ENCODE measurements around the gene HOMEZ. TPM values are rescaled to one million over a fixed set of nuclear protein-coding genes. Genes with fewer than 3 reads are reported as not detected.

HOMEZ gene
- total and polyA plus RNA-seq, 2 of the 8 experiments (the other 6 are each of a cell fraction or from before 2014, with no cell fraction given): 9.1 to 15.9 TPM

DNA sequence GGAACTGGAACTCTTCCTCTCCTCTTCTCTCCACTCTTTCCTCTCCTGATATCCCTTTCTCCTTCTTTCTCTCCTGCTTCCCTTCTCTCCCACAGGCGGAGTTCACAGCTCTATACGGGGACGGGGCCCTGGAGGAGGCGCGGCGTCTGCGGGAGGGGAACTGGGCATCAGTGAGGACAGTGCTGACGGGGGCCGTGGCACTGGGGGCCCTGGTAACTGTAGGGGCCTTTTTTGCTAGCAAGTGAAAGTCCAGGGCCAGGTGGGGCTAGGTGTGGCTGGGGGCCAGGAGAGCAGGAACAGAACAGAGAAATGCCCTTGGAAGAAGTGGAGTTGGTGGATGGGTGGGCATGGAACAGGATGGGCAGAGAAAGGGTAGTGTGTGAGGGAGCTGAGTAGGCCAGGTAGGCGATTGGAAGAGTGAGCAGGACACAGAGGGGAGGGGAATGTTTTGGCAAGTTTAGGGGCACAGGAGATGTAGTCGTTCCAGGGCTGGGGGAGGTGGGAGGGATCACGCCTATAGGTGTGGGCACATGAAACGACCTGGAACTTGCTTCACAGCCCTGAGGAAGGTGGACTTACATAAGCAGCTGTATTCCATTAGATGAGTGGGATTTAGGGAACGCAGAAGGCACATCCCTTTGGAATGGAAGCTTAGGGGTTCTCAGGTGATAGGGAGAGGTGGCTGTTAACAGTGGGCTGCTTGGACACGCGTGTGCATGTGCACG is 23.0 kb upstream of the HOMEZ start:
- no peak overlapping the region for H3K27ac ChIP-seq (ENCODE audit: low read depth, low read length)

More for the DNA sequence above, 23.0 kb upstream of the HOMEZ start:
- TF ChIP-seq SIX5 (IDR thresholded peaks at IDR 0.05; ENCODE audit: low read depth, low read length) (no peak), RBBP5 (IDR thresholded peaks at IDR 0.05; ENCODE audit: borderline replicate concordance, low read depth, low read length) (no peak), SP2 (IDR thresholded peaks at IDR 0.05; ENCODE audit: low read length) (no peak)
- Histone ChIP-seq H2BK120ac (replicated peaks; ENCODE audit: low read depth, low read length) (no peak overlapping the region), H3K4ac (replicated peaks; ENCODE audit: insufficient read length, low read depth, low read length) (no peak overlapping the region), H2BK12ac (ENCODE audit: low read depth, low read length) (no peak overlapping the region), H4K5ac (ENCODE audit: insufficient read length, low read depth, low read length) (no peak overlapping the region), H3K4me2 (ENCODE audit: insufficient read depth in 1 of 2, low read depth in 2 of 2, low read length in 2 of 2) (no peak overlapping the region), H3K79me2 (ENCODE audit: control insufficient read depth in 1 of 2, insufficient read depth in 2 of 2, low read length in 2 of 2) (peaks cover 0 to 2% of the 10 kb centered on the region in 2 experiments; a peak in 1 of 4 replicates), H3K4me1 (replicated peaks in 1 of 4; ENCODE audit: control insufficient read depth in 3 of 4, insufficient read depth in 4 of 4, low read length in 3 of 4) (no peaks in the 10 kb centered on the region; a peak in 1 of 7 replicates), H3K27me3 (replicated peaks in 1 of 4; ENCODE audit: control insufficient read depth in 3 of 4, extremely low read depth in 1 of 4, insufficient read depth in 3 of 4, low read length in 3 of 4) (peaks cover 0 to 6% (median under 1%) of the 10 kb centered on the region in 4 experiments; a peak in 3 of 7 replicates), H3K23ac (ENCODE audit: insufficient read length) (no peak overlapping the region), H4K20me1 (replicated peaks in 1 of 2; ENCODE audit: control insufficient read depth in 1 of 2, insufficient read depth in 2 of 2, low read length in 2 of 2) (peaks cover 0 to 5% of the 10 kb centered on the region in 2 experiments), H2AK5ac (ENCODE audit: low read depth, low read length) (no peak overlapping the region), H3K9me3 (ENCODE audit: insufficient read depth in 2 of 2, low read depth in 1 of 2, low read length in 1 of 2) (no peaks in the 10 kb centered on the region), H2AFZ (ENCODE audit: low read length) (no peak overlapping the region), H2BK15ac (ENCODE audit: low read length) (no peak overlapping the region), H4K8ac (ENCODE audit: extremely low read depth, insufficient read depth, low read length) (no peak overlapping the region; the same call in 1 of the 2 replicates), H3K56ac (replicated peaks; ENCODE audit: insufficient read length, low read depth, low read length) (no peak overlapping the region), H3K4me3 (ENCODE audit: extremely low read depth in 1 of 4, insufficient read depth in 2 of 4, low read depth in 3 of 4, low read length in 4 of 4) (no peak overlapping the region), H3K36me3 (ENCODE audit: control insufficient read depth in 2 of 4, insufficient read depth in 4 of 4, low read length in 3 of 4) (peaks cover 0 to 5% (median 1%) of the 10 kb centered on the region in 4 experiments; a peak in 4 of 8 replicates), H2BK5ac (ENCODE audit: low read depth, low read length) (no peak overlapping the region), H3K18ac (ENCODE audit: extremely low read depth, low read length) (no peak overlapping the region), H3K14ac (ENCODE audit: insufficient read length) (no peak overlapping the region), H4K91ac (replicated peaks; ENCODE audit: insufficient read length, low read length) (no peak overlapping the region), H2BK20ac (ENCODE audit: low read length) (no peak overlapping the region), H3K23me2 (ENCODE audit: low read depth, low read length) (peaks cover 5% of the 10 kb centered on the region; the same call in 1 of the 2 replicates), H3K9ac (replicated peaks in 1 of 4; ENCODE audit: extremely low read depth in 1 of 4, low read depth in 3 of 4, low read length in 3 of 4) (no peak overlapping the region), H3K79me1 (ENCODE audit: low read depth, low read length) (peaks cover 2% of the 10 kb centered on the region; the same call in 1 of the 2 replicates)
- DNase-seq (ENCODE audit: low read depth in 1 of 2, low spot score in 2 of 2): no peak
- ChIA-PET CTCF (ENCODE audit: partially characterized antibody) (interaction anchor here (1.5 to 4.5 kb wide), 4 partner anchors 13 to 71 kb away, joined by 3 to 26 read pairs (median 14); partner anchors contain the start of genes CMTM5 and PABPN1), POLR2A (ENCODE audit: partially characterized antibody) (interaction anchor here (1.0 to 4.8 kb wide), 4 partner anchors 9 to 71 kb away, joined by 3 to 48 read pairs (median 4); partner anchors contain the start of genes PABPN1 and RNF212B)
- FAIRE-seq: no peak
- 92% methylated on average over 15 of the region's 17 CpGs; no CpG with 5 or more reads in 1 of the 2 experiments for WGBS, 2 experiments (ENCODE audit: extremely low coverage in 1 of 2, insufficient coverage in 1 of 2, insufficient read length in 1 of 2, insufficient replicate concordance in 2 of 2, low coverage in 1 of 2, low lambda C conversion rate in 2 of 2, missing lambda C conversion rate in 1 of 2)

Measured in H1 (cell line).